ENCODE measurements around the gene DKK2.
A peak's percentile ranks its signal among the peaks of the same experiment; 100 is the strongest.

Gene DKK2

GRCh38 chr4:107066621-107067020 is 30.5 kb upstream of the DKK2 start:
- no peak for DNase-seq (ENCODE audit: low read depth)
- no peak overlapping the region for H3K4me3 ChIP-seq (ENCODE audit: low read depth, low read length)
- TF ChIP-seq CTCF (conservative IDR thresholded peaks at IDR 0.05; ENCODE audit: low read depth, low read length): no peak

DNA sequence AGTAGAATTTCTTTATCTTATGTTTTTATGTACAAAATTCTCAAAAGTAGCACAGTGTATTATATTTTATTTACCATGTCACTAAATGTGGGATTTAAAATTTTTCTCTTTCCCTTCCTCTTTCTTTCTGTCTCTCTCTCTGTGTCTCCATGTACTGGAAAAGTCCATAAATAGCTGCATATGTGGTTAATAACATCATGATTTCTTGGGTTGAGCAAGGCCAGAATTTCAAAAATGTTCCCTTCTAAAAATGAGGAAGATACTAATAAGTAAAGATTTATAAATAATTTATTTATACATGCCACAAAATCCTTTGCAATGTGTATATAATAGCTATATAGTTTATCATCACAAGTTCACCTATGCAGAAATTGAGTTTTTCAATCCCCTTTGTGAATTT is 29.1 kb upstream of the DKK2 start:
- no peak overlapping the region for H3K4me3 ChIP-seq (ENCODE audit: low read depth, low read length)
- no peak for TF ChIP-seq CTCF (conservative IDR thresholded peaks at IDR 0.05; ENCODE audit: low read depth, low read length)
- DNase-seq (ENCODE audit: low read depth): no peak

GRCh38 chr4:107060388-107060787 is 24.3 kb upstream of the DKK2 start:
- H3K4me3 ChIP-seq (ENCODE audit: low read depth, low read length): no peak overlapping the region
- no peak for TF ChIP-seq CTCF (conservative IDR thresholded peaks at IDR 0.05; ENCODE audit: low read depth, low read length)

GRCh38 chr4:107058828-107059227 is 22.7 kb upstream of the DKK2 start:
- no peak overlapping the region for H3K4me3 ChIP-seq (ENCODE audit: low read depth, low read length)
- no peak for TF ChIP-seq CTCF (conservative IDR thresholded peaks at IDR 0.05; ENCODE audit: low read depth, low read length)
- peak; percentile 50 for DNase-seq (ENCODE audit: low read depth)

More at GRCh38 chr4:107060388-107060787, 24.3 kb upstream of the DKK2 start:
- peak; percentile 16 for DNase-seq (ENCODE audit: low read depth)

DNA sequence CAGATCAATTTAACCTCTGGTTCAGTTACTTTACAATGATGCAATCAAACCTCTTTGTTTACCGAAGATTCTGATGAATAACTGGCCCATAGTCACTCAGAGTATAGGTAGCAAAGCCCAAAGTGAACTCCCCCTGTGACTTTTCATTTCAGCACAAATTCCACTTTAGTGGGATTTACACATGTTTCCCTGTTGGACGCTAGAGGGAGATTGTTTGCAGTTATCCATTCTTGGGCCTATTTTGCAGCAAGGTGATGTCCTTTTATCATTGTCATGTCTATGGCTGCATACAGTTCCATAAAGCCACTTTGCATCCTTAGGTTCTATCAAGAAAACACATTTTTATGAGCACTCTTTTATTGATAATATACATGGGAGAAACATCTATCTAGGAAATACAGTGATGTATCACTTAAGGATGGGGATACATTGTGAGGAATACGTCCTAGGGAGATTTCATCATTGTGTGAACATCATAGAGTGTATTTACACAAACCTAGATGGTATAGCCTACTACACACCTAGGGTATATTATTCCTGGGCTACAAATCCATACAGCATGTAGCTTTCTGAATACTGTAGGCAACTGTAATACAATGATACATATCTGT is 14.5 kb upstream of the DKK2 start:
- TF ChIP-seq CTCF (conservative IDR thresholded peaks at IDR 0.05; ENCODE audit: low read depth, low read length): peak; percentile 76
- peak; percentile 40 for DNase-seq (ENCODE audit: low read depth)
- no peak overlapping the region for H3K4me3 ChIP-seq (ENCODE audit: low read depth, low read length)

DNA sequence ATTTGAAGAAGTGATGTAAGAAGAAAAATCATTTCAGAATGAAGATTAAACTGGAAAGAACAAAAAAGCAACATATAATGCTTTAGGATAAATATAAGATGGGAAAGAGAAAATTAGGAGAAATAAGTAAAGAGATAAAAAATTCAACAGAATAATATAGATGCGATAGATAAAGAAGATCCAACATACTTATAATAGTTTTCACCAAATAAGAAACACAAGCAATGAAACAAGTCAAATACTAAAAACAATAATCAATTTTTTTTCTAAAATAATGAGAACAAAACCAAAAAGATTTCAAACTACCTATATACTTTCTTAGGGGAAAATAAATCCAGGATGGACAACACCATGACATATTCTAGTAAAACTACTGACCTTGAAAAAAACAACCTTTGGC is 10.1 kb upstream of the DKK2 start:
- no peak for TF ChIP-seq CTCF (conservative IDR thresholded peaks at IDR 0.05; ENCODE audit: low read depth, low read length)
- H3K4me3 ChIP-seq (ENCODE audit: low read depth, low read length): no peak overlapping the region
- DNase-seq (ENCODE audit: low read depth): no peak

DNA sequence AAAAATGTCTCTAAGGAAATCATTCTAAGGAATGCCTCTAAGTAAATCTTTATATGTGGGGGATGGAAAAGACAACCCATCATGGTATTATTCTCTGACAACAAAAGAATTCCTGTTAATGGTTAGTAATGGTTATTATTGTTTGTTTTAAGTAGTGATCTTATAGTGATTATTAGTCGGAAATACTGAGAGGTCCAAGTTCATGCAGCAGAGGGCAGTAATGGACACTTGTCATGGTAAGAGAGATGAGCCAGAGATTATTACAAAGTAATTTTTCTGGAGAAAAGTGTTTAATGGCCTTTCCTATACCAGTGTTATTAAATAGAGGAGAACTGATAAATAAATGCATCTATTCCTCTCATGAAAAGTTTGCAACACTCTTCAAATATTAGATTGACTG is 8.1 kb upstream of the DKK2 start:
- no peak overlapping the region for H3K4me3 ChIP-seq (ENCODE audit: low read depth, low read length)
- TF ChIP-seq CTCF (conservative IDR thresholded peaks at IDR 0.05; ENCODE audit: low read depth, low read length): peak; percentile 45
- DNase-seq (ENCODE audit: low read depth): peak; percentile 51

Measured in choroid plexus epithelial cell (primary cell).